Lung (tissue), 12 donors: ENCODE measurements around the gene C1QTNF9B. TPM values are rescaled to one million over a fixed set of nuclear protein-coding genes. Genes with fewer than 3 reads are reported as not detected.
"Not testable (repeated sequence)": the region's sequence is repeated elsewhere in the genome, so short reads cannot be mapped to it uniquely, and the experiment has no call there.

Experiments
- ATAC-seq: fragments of 200-7000 bp; cut with Tn5 transposase; one replicate; pipeline ENCODE4 v1.9.1; 2020; ENCODE audit warnings: moderate number of reproducible peaks; ENCODE audit not compliant: insufficient read depth, low FRiP score
- DNase-seq, 3 donors: peaks; one replicate each; pipeline ENCODE4 v3.0.0-alpha.2; 2013 to 2017
- H3K27ac ChIP-seq, 2 donors: one replicate each; pipeline ENCODE4 v1.5.1; 2013; ENCODE audit warnings: mild to moderate bottlenecking in 2 of 2, moderate library complexity in 2 of 2, control low read depth in 1 of 2, inconsistent platforms in 1 of 2, low read depth in 1 of 2, low read length in 1 of 2
- H3K27me3 ChIP-seq, 3 donors: one replicate each; pipeline ENCODE4 v1.5.1; 2013; ENCODE audit warnings: low read length in 2 of 3; ENCODE audit not compliant: control insufficient read depth in 3 of 3, insufficient read depth in 3 of 3
- H3K36me3 ChIP-seq, 4 donors: one replicate each; pipeline ENCODE4 v1.5.1; 2013; ENCODE audit warnings: low read length in 4 of 4, mild to moderate bottlenecking in 1 of 4, moderate library complexity in 1 of 4; ENCODE audit not compliant: control insufficient read depth in 4 of 4, insufficient read depth in 4 of 4
- H3K4me1 ChIP-seq, 5 donors: one replicate each; pipeline ENCODE4 v1.5.1; 2013; ENCODE audit warnings: low read length in 5 of 5, mild to moderate bottlenecking in 2 of 5, moderate library complexity in 1 of 5; ENCODE audit not compliant: control insufficient read depth in 5 of 5, insufficient read depth in 5 of 5
- H3K4me3 ChIP-seq: one replicate; pipeline ENCODE4 v1.5.1; 2013; ENCODE audit warnings: mild to moderate bottlenecking, control low read depth, moderate library complexity
- H3K9ac ChIP-seq, 2 donors: one replicate each; pipeline ENCODE4 v1.5.1; 2013; ENCODE audit warnings: low read length in 2 of 2, control low read depth in 1 of 2; ENCODE audit not compliant: insufficient read depth in 1 of 2
- H3K9me3 ChIP-seq, 4 donors: one replicate each; pipeline ENCODE4 v1.5.1; 2013; ENCODE audit warnings: low read length in 3 of 4, mild to moderate bottlenecking in 1 of 4, moderate library complexity in 1 of 4; ENCODE audit not compliant: control insufficient read depth in 4 of 4, insufficient read depth in 3 of 4
- WGBS, 2 donors: extraction: QIAGEN DNeasy Blood & Tissue Kit; methylation state at CpG; one replicate each; pipeline ENCODE4 v1.1.7; 2013; 5-methylcytosine and 5-hydroxymethylcytosine counted together
- polyA plus RNA-seq, 2 donors: library from polyadenylated mRNA; stranded (reverse); fragments of 200-250 nt; gene quantifications; one replicate each; pipeline ENCODE4 v1.2.1, GENCODE V29; 2013
- total RNA-seq, 2 donors: library from RNA; depleted of rRNA in 1 of 2; stranded (reverse); fragments of >200 nt in 1 of 2; gene quantifications; one replicate each; pipeline ENCODE4 v1.2.1, GENCODE V29; 2014 to 2021
- TF ChIP-seq, protein P1 (sequence below): IDR thresholded peaks from 2 replicates; pipeline ENCODE4 v1.5.1; 2012; ENCODE audit warnings: mild to moderate bottlenecking; ENCODE audit errors: control extremely low read depth, extremely low read depth
- donor health status: control.
- donor health status: control.
- donor health status: Bipolar disorder and iron deficiency.
- donor health status: healthy.
- donor health status: DM: yes; HTN: yes; CAD: no.

The C1QTNF9B gene
- total and polyA plus RNA-seq, 4 donors, result 0.21 TPM; not detected in 3

DNA sequence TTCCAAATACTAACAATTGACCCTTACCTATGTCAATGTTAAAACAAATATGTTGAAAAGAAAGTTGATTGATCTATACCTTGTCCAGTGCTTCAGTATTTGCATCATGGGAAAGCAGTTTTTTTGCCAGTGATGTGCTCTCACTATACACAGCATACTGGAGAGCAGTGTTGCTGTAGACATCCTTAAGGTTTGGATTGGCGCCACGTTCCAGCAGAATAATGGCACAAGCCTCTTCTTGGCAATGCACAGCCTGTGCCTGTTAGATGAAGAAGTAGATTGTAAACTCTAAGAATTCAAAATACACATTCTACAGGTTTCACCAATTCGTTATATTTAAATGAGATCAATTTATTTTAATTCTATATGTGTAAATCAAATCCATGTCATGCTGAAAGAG, 43.9 kb upstream of the C1QTNF9B start:
- H3K4me1 ChIP-seq, result no peaks in the 10 kb centered on the region
- ATAC-seq, result no peak
- H3K9me3 ChIP-seq, result no peaks in the 10 kb centered on the region
- H3K9ac ChIP-seq, result no peak overlapping the region
- peaks cover 0 to 3% (median 0%) of the 10 kb centered on the region in 3 donors for H3K27me3 ChIP-seq
- no peak overlapping the region for H3K4me3 ChIP-seq
- DNase-seq, result no peak
- WGBS, 2 donors, result 74 to 84% methylated on average over 3 of the region's 3 CpGs
- H3K36me3 ChIP-seq, result no peaks in the 10 kb centered on the region
- no peak overlapping the region for H3K27ac ChIP-seq
- TF ChIP-seq, protein P1, sequence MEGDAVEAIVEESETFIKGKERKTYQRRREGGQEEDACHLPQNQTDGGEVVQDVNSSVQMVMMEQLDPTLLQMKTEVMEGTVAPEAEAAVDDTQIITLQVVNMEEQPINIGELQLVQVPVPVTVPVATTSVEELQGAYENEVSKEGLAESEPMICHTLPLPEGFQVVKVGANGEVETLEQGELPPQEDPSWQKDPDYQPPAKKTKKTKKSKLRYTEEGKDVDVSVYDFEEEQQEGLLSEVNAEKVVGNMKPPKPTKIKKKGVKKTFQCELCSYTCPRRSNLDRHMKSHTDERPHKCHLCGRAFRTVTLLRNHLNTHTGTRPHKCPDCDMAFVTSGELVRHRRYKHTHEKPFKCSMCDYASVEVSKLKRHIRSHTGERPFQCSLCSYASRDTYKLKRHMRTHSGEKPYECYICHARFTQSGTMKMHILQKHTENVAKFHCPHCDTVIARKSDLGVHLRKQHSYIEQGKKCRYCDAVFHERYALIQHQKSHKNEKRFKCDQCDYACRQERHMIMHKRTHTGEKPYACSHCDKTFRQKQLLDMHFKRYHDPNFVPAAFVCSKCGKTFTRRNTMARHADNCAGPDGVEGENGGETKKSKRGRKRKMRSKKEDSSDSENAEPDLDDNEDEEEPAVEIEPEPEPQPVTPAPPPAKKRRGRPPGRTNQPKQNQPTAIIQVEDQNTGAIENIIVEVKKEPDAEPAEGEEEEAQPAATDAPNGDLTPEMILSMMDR, result no peak

DNA sequence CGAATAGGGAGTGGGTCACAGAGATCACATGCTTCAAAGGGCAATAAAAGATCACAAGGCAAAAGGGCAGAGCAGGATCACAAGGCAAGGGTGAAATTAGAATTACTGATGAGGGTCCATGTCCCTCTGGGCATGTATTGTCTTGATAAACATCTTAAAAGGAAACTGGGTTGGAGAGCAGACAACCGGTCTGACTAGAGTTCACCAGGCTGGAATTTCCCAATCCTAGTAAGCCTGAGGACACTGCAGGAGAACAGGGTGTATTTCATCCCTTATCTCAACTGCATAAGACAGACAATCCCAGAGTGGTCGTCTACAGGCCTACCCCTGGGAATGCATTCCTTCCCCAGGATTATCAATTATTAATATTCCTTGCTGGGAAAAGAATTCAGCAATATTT, 42.4 kb upstream of the C1QTNF9B start:
- not testable (repeated sequence) for H3K27me3 ChIP-seq, H3K4me1 ChIP-seq

DNA sequence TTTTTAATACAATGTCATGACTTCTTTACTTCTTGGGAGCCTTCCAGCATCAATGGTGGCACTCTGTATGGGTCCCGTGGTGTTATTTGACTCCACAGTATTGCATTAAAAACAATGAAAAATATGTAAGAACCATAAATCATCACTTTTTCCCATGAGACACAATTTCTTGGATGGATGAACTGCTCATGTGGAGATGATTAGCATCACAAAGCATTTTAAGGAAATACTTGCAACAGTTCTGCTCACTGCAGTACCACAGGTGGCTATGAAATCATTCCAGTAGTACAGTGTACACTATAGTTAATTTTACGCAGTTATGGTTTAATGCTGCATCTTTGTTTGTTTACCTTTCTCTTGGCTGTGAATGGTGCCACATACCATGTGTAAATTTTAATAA, 37.2 kb upstream of the C1QTNF9B start:
- H3K4me1 ChIP-seq, result peaks cover 0 to 4% (median 0%) of the 10 kb centered on the region in 5 donors
- no peak overlapping the region for H3K4me3 ChIP-seq
- ATAC-seq (no peak), DNase-seq (no peak)
- no peak overlapping the region for H3K27ac ChIP-seq
- no peak overlapping the region for H3K9ac ChIP-seq
- H3K9me3 ChIP-seq, result no peaks in the 10 kb centered on the region
- no peaks in the 10 kb centered on the region for H3K27me3 ChIP-seq
- TF ChIP-seq, protein P1, result no peak
- WGBS, 2 donors, result 87 to 94% methylated on average over 2 of the region's 2 CpGs
- no peaks in the 10 kb centered on the region for H3K36me3 ChIP-seq

More for the DNA sequence above, 42.4 kb upstream of the C1QTNF9B start:
- 62 to 65% methylated on average over 3 of the region's 3 CpGs for WGBS, 2 donors
- H3K4me3 ChIP-seq, DNase-seq, H3K9ac ChIP-seq, ATAC-seq, H3K27ac ChIP-seq, H3K36me3 ChIP-seq, H3K9me3 ChIP-seq: not testable (repeated sequence)

DNA sequence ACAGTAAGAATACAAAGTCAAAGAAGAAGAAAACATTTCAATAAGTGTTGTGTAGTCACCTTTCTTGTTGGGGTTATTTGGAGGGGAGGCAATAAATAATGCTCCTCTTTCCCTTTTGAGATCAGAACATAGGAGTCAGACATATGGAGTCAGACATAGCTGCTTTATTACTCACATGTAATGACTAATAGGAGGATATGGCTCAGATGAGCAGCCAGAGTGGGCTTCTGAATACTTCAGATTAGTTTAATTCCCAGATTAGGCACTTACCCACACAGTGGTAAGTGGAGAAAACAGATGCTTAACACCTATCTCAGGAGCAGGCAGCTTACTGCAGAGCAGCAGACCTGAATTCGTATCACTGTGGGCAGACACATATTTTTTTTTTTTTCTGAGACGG, 31.7 kb upstream of the C1QTNF9B start:
- Histone ChIP-seq H3K4me1 (peaks cover 0 to 4% (median 0%) of the 10 kb centered on the region in 5 donors), H3K9me3 (no peaks in the 10 kb centered on the region), H3K27me3 (no peaks in the 10 kb centered on the region), H3K27ac (no peak overlapping the region), H3K36me3 (no peaks in the 10 kb centered on the region), H3K9ac (no peak overlapping the region), H3K4me3 (no peak overlapping the region)
- DNase-seq, result no peak
- WGBS, 2 donors, result 93 to 98% methylated on average over 2 of the region's 2 CpGs
- TF ChIP-seq, protein P1, result no peak
- ATAC-seq, result no peak
